Panc1 (cell line): ENCODE results near the gene CHN1. TPM values are rescaled to one million over a fixed set of nuclear protein-coding genes. Genes with fewer than 3 reads are reported as not detected.

ENCODE experiments used
- ATAC-seq: fragments of 200-7000 bp; cut with Tn5 transposase; 2 replicates; pipeline ENCODE4 v1.9.1; 2020; ENCODE audit warnings: mild to moderate bottlenecking, moderate library complexity
- BruUV-seq: library from RNA; stranded (reverse); fragments of 400-500 nt; replicated peaks from 2 replicates; lab custom pipeline; 2021; lab: Mats Ljungman, UMichigan
- CTCF ChIA-PET: fragments of 300-600 bp; sonication (Branson Sonifier 250); formaldehyde crosslinking; loops from one replicate; lab custom pipeline; 2022; ENCODE audit warnings: antibody characterized with exemption; lab: Charles Lee
- POLR2A ChIA-PET: fragments of 300-600 bp; sonication (Branson Sonifier 250); formaldehyde crosslinking; loops from one replicate; lab custom pipeline; 2022; ENCODE audit warnings: antibody characterized with exemption; lab: Charles Lee
- DNase-seq: peaks from one replicate; pipeline ENCODE4 v3.0.0-alpha.2; 2010; ENCODE audit warnings: low read depth, low spot score
- H3K27ac ChIP-seq: 2 replicates; pipeline ENCODE4 v1.5.1; 2011; ENCODE audit warnings: mild to moderate bottlenecking, low read length, inconsistent platforms
- H3K27me3 ChIP-seq: fragments of 200-500 bp; sonication (Bioruptor generic); 2 replicates; pipeline ENCODE4 v1.6.0; 2014; ENCODE audit warnings: low read length, inconsistent platforms; ENCODE audit not compliant: control insufficient read depth, insufficient read depth
- H3K36me3 ChIP-seq: fragments of 200-500 bp; sonication (Bioruptor generic); 2 replicates; pipeline ENCODE4 v1.5.1; 2014; ENCODE audit warnings: inconsistent platforms, mild to moderate bottlenecking, low read length, moderate library complexity; ENCODE audit not compliant: control insufficient read depth, insufficient read depth
- H3K4me1 ChIP-seq: 2 replicates; pipeline ENCODE4 v1.5.1; 2011; ENCODE audit warnings: inconsistent platforms, mild to moderate bottlenecking, low read length, moderate library complexity; ENCODE audit not compliant: control insufficient read depth, insufficient read depth
- H3K4me3 ChIP-seq, 2 experiments: 2 replicates each; pipeline ENCODE4 v1.5.1; 2011 to 2012; ENCODE audit warnings: low read depth in 2 of 2, low read length in 2 of 2, mild to moderate bottlenecking in 2 of 2, inconsistent platforms in 1 of 2, moderate library complexity in 1 of 2
- H3K9me3 ChIP-seq: fragments of 200-500 bp; sonication (Bioruptor generic); 2 replicates; pipeline ENCODE4 v1.5.1; 2014; ENCODE audit warnings: low read depth, mild to moderate bottlenecking, inconsistent platforms, low read length, moderate library complexity; ENCODE audit not compliant: control insufficient read depth, insufficient read depth
- CTCF ChIP-seq: fragments of 450-650 bp; IDR thresholded peaks from 2 replicates; pipeline ENCODE4 v1.5.1; 2017; ENCODE audit warnings: mild to moderate bottlenecking
- POLR2AphosphoS5 ChIP-seq: IDR thresholded peaks from 2 replicates; pipeline ENCODE4 v1.6.1; 2012; ENCODE audit warnings: mild to moderate bottlenecking, low read depth, low read length, moderate library complexity
- SIN3A ChIP-seq: IDR thresholded peaks from 2 replicates; pipeline ENCODE4 v1.6.1; 2012; ENCODE audit warnings: low read depth, mild to moderate bottlenecking, low read length, moderate library complexity, borderline replicate concordance; ENCODE audit not compliant: insufficient read depth
- TCF7L2 ChIP-seq: IDR thresholded peaks from 2 replicates; pipeline ENCODE4 v1.6.1; 2011; ENCODE audit warnings: mild to moderate bottlenecking, low read depth, low read length, inconsistent platforms
- in situ Hi-C: cut with HindIII; loops from 2 replicates; pipeline ENCODE4 v1.10.0; 2016; ENCODE audit warnings: low sequenced_read_pairs, low pct_unique_long_range_greater_than_20kb
- intact Hi-C: fragments of 100-400 bp; cut with micrococcal nuclease; formaldehyde crosslinking; loops from one replicate; pipeline ENCODE4 v1.10.0; 2022; ENCODE audit not compliant: unreplicated experiment
- total RNA-seq: library from RNA; stranded (reverse); gene quantifications from one replicate; pipeline ENCODE4 v1.2.1, GENCODE V29; 2021; ENCODE audit not compliant: unreplicated experiment
- TF ChIP-seq, protein P1 (sequence below), 2 experiments: IDR thresholded peaks; 2 replicates each; pipeline ENCODE4 v1.6.1; 2011 to 2012; ENCODE audit warnings: low read depth in 2 of 2, control low read depth in 1 of 2, low read length in 1 of 2, mild to moderate bottlenecking in 1 of 2, moderate library complexity in 1 of 2; ENCODE audit not compliant: insufficient read depth in 1 of 2

Gene CHN1
- total RNA-seq, 1 experiment from 2014 or later: 20.8 TPM

DNA sequence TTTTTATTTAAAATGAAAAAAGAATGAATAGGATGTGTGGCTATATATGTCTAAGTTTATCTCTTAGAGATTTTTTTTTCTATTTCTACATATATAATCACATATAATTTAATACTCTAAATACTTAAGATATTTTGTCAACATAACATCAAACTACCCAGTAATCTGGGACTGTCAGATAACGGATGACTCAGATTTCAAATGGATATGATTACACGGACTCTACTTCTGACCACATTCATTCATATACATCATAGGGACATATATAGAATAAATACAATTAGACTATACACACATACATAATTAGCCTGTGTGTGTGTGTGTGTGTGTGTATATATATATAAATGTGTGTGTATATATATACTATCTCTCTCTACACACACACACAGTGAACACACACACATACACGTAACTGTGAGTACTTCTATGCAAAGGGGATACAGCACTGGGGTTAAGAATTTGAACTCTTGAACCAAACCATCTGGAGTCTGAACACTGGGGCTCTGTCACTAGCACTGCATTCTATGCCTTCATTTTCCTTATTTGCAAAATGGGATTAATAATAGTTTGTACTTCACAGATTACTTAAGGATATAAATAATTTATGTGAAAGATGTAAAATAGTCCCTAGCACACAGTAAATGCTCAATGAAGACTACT lies 59.5 kb downstream of the CHN1 start:
- in situ Hi-C loops: no loop called here
- DNase-seq (no peak), ATAC-seq (no peak)
- Histone ChIP-seq H3K27me3 (no peaks in the 10 kb centered on the region), H3K36me3 (no peaks in the 10 kb centered on the region), H3K9me3 (no peaks in the 10 kb centered on the region), H3K4me1 (no peaks in the 10 kb centered on the region), H3K27ac (no peak overlapping the region), H3K4me3 (no peak overlapping the region)
- no TSS peak for BruUV-seq
- CTCF ChIA-PET: no interaction called here
- TF ChIP-seq SIN3A: no peak
- no peak for TF ChIP-seq CTCF
- TF ChIP-seq, protein P1, sequence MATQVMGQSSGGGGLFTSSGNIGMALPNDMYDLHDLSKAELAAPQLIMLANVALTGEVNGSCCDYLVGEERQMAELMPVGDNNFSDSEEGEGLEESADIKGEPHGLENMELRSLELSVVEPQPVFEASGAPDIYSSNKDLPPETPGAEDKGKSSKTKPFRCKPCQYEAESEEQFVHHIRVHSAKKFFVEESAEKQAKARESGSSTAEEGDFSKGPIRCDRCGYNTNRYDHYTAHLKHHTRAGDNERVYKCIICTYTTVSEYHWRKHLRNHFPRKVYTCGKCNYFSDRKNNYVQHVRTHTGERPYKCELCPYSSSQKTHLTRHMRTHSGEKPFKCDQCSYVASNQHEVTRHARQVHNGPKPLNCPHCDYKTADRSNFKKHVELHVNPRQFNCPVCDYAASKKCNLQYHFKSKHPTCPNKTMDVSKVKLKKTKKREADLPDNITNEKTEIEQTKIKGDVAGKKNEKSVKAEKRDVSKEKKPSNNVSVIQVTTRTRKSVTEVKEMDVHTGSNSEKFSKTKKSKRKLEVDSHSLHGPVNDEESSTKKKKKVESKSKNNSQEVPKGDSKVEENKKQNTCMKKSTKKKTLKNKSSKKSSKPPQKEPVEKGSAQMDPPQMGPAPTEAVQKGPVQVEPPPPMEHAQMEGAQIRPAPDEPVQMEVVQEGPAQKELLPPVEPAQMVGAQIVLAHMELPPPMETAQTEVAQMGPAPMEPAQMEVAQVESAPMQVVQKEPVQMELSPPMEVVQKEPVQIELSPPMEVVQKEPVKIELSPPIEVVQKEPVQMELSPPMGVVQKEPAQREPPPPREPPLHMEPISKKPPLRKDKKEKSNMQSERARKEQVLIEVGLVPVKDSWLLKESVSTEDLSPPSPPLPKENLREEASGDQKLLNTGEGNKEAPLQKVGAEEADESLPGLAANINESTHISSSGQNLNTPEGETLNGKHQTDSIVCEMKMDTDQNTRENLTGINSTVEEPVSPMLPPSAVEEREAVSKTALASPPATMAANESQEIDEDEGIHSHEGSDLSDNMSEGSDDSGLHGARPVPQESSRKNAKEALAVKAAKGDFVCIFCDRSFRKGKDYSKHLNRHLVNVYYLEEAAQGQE (IDR thresholded peaks at IDR 0.05; ENCODE audit: insufficient read depth in 1 of 2, low read depth in 2 of 2, low read length in 1 of 2): no peak
- no peak for TF ChIP-seq POLR2AphosphoS5
- TF ChIP-seq TCF7L2: no peak
- POLR2A ChIA-PET: no interaction called here
- intact Hi-C loops: no loop called here

DNA sequence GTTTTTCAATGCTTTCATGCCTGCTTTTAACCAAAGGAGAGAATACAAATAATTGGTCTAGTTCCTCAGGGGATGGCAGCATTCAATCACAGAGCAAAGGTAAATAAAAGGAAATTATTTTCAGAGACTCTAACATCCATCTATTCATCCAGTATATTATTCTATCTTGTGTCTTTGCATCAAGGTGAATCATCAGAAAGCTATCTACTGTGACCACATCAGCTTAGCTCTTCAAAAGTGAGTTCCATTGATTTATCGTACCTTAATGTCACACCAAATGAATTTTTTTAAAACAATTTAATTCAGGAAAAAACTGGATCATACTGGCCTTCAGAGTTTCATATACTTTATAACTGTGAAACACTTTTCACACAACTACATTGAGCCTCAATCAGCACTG lies 66.1 kb downstream of the CHN1 start:
- ATAC-seq (no peak), DNase-seq (no peak)
- CTCF ChIA-PET: no interaction called here
- POLR2A ChIA-PET: no interaction called here
- intact Hi-C loops: no loop called here
- BruUV-seq: no TSS peak
- Histone ChIP-seq H3K27ac (no peak overlapping the region), H3K4me1 (no peaks in the 10 kb centered on the region), H3K27me3 (no peaks in the 10 kb centered on the region), H3K36me3 (no peaks in the 10 kb centered on the region), H3K9me3 (peaks cover 6% of the 10 kb centered on the region; the same call in 1 of the 2 replicates), H3K4me3 (no peak overlapping the region)
- in situ Hi-C loops: no loop called here
- TF ChIP-seq, protein P1 (IDR thresholded peaks at IDR 0.05; ENCODE audit: insufficient read depth in 1 of 2, low read depth in 2 of 2, low read length in 1 of 2): no peak
- TF ChIP-seq CTCF: no peak
- TF ChIP-seq TCF7L2: no peak
- TF ChIP-seq POLR2AphosphoS5: no peak
- no peak for TF ChIP-seq SIN3A
